Colonic mucosa (tissue), 4 donors: ENCODE results near the gene CCL11. TPM values are rescaled to one million over a fixed set of nuclear protein-coding genes. Genes with fewer than 3 reads are reported as not detected.

Experiments used
- DNase-seq: peaks from one replicate; pipeline ENCODE4 v3.0.0-alpha.2; 2020
- H3K27ac ChIP-seq: fragments of 200-600 bp; one replicate; pipeline ENCODE4 v1.8.0; 2021
- H3K27me3 ChIP-seq: fragments of 200-600 bp; one replicate; pipeline ENCODE4 v1.8.0; 2021
- H3K36me3 ChIP-seq: fragments of 200-600 bp; one replicate; pipeline ENCODE4 v1.8.0; 2021
- H3K4me1 ChIP-seq: fragments of 200-600 bp; one replicate; pipeline ENCODE4 v1.8.0; 2021; ENCODE audit warnings: mild to moderate bottlenecking
- H3K4me3 ChIP-seq: fragments of 200-600 bp; one replicate; pipeline ENCODE4 v1.8.0; 2021
- H3K9ac ChIP-seq, 2 donors: one replicate each; pipeline ENCODE4 v1.7.0; 2013; ENCODE audit warnings: control low read depth in 2 of 2, low read depth in 2 of 2, low read length in 2 of 2
- H3K9me3 ChIP-seq: fragments of 200-600 bp; one replicate; pipeline ENCODE4 v1.8.0; 2021
- CTCF ChIP-seq: fragments of 200-600 bp; IDR thresholded peaks from one replicate; pipeline ENCODE4 v1.8.0; 2022; ENCODE audit warnings: antibody characterized with exemption, mild to moderate bottlenecking
- intact Hi-C: fragments of 100-400 bp; cut with DNase I; formaldehyde crosslinking; loops from one replicate; pipeline ENCODE4 v1.14.1; 2022
- total RNA-seq, 2 donors: library from RNA; stranded (reverse); fragmentation: NEBNext Ultra II Directional in 1 of 2; extraction: Animal tissue kit (Norgen Biotek cat#: 25700) in 1 of 2; gene quantifications; one replicate each; pipeline ENCODE4 v1.2.1, GENCODE V29; 2021
- donor health status: healthy.
- donor health status: DM: no; HTN: no; CAD: no.
- donor health status: DM: no; HTN: no; CAD: no.

Gene CCL11
- total RNA-seq, 2 donors from 2014 or later, result 0.25 to 10.9 TPM

- no peak for DNase-seq
- H3K27ac ChIP-seq, result no peak overlapping the region
- H3K9me3 ChIP-seq, result no peaks in the 10 kb centered on the region
- no peaks in the 10 kb centered on the region for H3K4me1 ChIP-seq
- no peak overlapping the region for H3K4me3 ChIP-seq
- no peak for TF ChIP-seq CTCF
- intact Hi-C loops, result no loop called here
- H3K36me3 ChIP-seq, result no peaks in the 10 kb centered on the region
- no peak overlapping the region for H3K9ac ChIP-seq
- no peaks in the 10 kb centered on the region for H3K27me3 ChIP-seq
These were observed 28.1 kb upstream of the CCL11 start for GRCh38 chr17:34257299-34257985.

DNA sequence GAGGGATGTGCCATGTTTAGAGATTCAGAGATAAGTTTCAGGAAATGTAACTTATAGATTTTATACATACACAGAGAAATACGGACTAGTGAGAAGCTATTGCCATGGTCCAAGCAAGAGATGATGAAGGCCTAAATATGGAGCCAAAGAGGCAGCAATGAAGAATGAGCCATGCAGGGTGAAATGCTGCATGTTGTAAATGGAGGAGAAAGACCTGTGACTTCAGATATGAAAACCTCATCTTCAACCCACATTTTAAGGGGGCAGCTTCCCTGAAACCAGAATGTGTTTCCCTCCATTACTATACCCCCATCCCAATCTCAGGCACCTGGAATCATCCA, 27.6 kb upstream of the CCL11 start:
- TF ChIP-seq CTCF, result no peak
- H3K27ac ChIP-seq, result no peak overlapping the region
- intact Hi-C loops, result no loop called here

GRCh38 chr17:34259146-34259545, 26.4 kb upstream of the CCL11 start:
- DNase-seq, result no peak
- H3K9ac ChIP-seq, result no peak overlapping the region
- H3K4me3 ChIP-seq, result no peak overlapping the region
- H3K27ac ChIP-seq, result no peak overlapping the region
- no peaks in the 10 kb centered on the region for H3K4me1 ChIP-seq
- no peak for TF ChIP-seq CTCF
- H3K36me3 ChIP-seq, result no peaks in the 10 kb centered on the region
- H3K27me3 ChIP-seq, result no peaks in the 10 kb centered on the region
- H3K9me3 ChIP-seq, result no peaks in the 10 kb centered on the region
- intact Hi-C loops, result no loop called here

More for the DNA sequence above, 27.6 kb upstream of the CCL11 start:
- Histone ChIP-seq H3K36me3 (no peaks in the 10 kb centered on the region), H3K4me3 (no peak overlapping the region), H3K9ac (no peak overlapping the region), H3K27me3 (no peaks in the 10 kb centered on the region), H3K4me1 (no peaks in the 10 kb centered on the region), H3K9me3 (no peaks in the 10 kb centered on the region)
- no peak for DNase-seq

GRCh38 chr17:34260861-34261260, 24.7 kb upstream of the CCL11 start:
- Histone ChIP-seq H3K4me1 (no peaks in the 10 kb centered on the region), H3K27me3 (no peaks in the 10 kb centered on the region), H3K9ac (no peak overlapping the region), H3K4me3 (no peak overlapping the region), H3K9me3 (no peaks in the 10 kb centered on the region), H3K27ac (no peak overlapping the region), H3K36me3 (no peaks in the 10 kb centered on the region)
- DNase-seq, result no peak
- intact Hi-C loops, result no loop called here
- no peak for TF ChIP-seq CTCF

DNA sequence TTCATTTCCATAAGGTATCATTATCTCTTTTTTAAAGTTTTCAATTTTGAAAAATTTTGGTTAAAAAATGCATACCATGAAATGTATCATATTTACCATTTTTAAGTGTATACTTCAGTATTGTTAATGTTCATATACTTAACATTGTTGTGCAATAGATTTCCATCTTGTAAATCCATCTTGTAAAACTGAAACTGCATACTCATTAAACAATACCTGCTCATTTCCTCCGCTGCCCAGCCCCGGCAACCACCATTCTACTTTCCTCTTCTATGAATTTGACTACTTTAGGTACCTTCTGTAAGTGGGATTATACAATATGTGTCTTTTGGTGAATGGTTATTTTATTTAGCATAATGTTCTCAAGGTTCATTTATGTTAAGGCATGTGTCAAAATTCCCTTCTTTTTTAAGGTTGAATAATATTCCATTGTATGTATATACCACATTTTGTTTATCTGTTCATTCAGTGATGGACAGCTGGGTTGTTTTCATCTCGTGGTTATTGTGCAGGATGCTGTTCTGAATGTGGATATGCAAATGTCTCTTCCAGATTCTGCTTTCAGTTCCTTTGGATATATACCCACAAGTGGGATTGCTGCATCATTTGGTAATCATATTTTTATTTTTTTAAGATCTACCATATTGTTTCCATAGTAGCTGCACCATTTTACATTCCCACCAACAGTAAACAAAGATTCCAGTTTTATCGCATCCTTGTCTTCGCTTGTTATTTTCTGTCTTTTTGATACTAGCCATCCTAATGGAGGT, 23.8 kb upstream of the CCL11 start:
- Histone ChIP-seq H3K4me1 (no peaks in the 10 kb centered on the region), H3K4me3 (no peak overlapping the region), H3K27me3 (no peaks in the 10 kb centered on the region), H3K9me3 (no peaks in the 10 kb centered on the region), H3K36me3 (no peaks in the 10 kb centered on the region), H3K9ac (no peak overlapping the region), H3K27ac (no peak overlapping the region)
- no peak for DNase-seq
- TF ChIP-seq CTCF, result no peak
- intact Hi-C loops, result no loop called here
